ENCODE data around the gene SPOCK1. TPM values are rescaled to one million over a fixed set of nuclear protein-coding genes. Genes with fewer than 3 reads are reported as not detected.

The SPOCK1 gene
- total RNA-seq, 1 experiment from 2014 or later = 10.9 TPM

GRCh38 chr5:137134920-137135532, 364.1 kb downstream of the SPOCK1 start:
- no peak overlapping the region for H3K56ac ChIP-seq (ENCODE audit: insufficient read length, low read depth, low read length)
- H2BK120ac ChIP-seq (ENCODE audit: low read depth, low read length, poor library complexity, severe bottlenecking) = no peak overlapping the region
- H2AK5ac ChIP-seq (ENCODE audit: insufficient read length, low read length) = no peak overlapping the region
- no peak overlapping the region for H3K4ac ChIP-seq (ENCODE audit: low read depth, low read length)
- no peak overlapping the region for H3K23ac ChIP-seq (ENCODE audit: insufficient read length, low read depth, low read length)
- DNase-seq = no peak
- H3K18ac ChIP-seq (ENCODE audit: insufficient read length, low read depth, low read length) = no peak overlapping the region
- no peak overlapping the region for H3K14ac ChIP-seq (ENCODE audit: insufficient read depth, low read length)
- no peak overlapping the region for H3K4me2 ChIP-seq (ENCODE audit: insufficient read depth, insufficient read length, low read length)
- H3K79me1 ChIP-seq (ENCODE audit: insufficient read depth, low read depth, low read length, poor library complexity, severe bottlenecking) = no peaks in the 10 kb centered on the region
- H2BK20ac ChIP-seq (ENCODE audit: low read depth, low read length, poor library complexity, severe bottlenecking) = no peak overlapping the region
- no peak overlapping the region for H4K8ac ChIP-seq (replicated peaks; ENCODE audit: insufficient read length, low read depth, low read length)
- no peaks in the 10 kb centered on the region for H3K27me3 ChIP-seq (ENCODE audit: insufficient read depth, low read length)
- H2BK15ac ChIP-seq (ENCODE audit: low read depth, low read length) = no peak overlapping the region
- H3K9me3 Mint-ChIP-seq = peaks cover 0 to 2% of the 10 kb centered on the region in 2 experiments; a peak in 2 of 5 replicates
- no peak overlapping the region for H4K5ac ChIP-seq (ENCODE audit: insufficient read length, low read depth, low read length)
- no peak overlapping the region for H3T11ph ChIP-seq (ENCODE audit: low read length)
- no peaks in the 10 kb centered on the region for H4K20me1 ChIP-seq (ENCODE audit: control insufficient read depth, insufficient read depth, insufficient read length)
- H3K9ac ChIP-seq (ENCODE audit: extremely low read depth, insufficient read length, low read length) = no peak overlapping the region
- H4K91ac ChIP-seq (ENCODE audit: insufficient read length, low read depth, low read length) = no peak overlapping the region
- no peak overlapping the region for H3K4me3 Mint-ChIP-seq
- no peak overlapping the region for H2AFZ ChIP-seq (ENCODE audit: low read length)
- no peaks in the 10 kb centered on the region for H3K27me3 Mint-ChIP-seq (ENCODE audit: low read depth)
- H3K27ac ChIP-seq (ENCODE audit: insufficient read length, low read depth, low read length) = no peak overlapping the region
- peaks cover 0 to 7% (median 0%) of the 10 kb centered on the region in 3 experiments; a peak in 2 of 7 replicates for H3K36me3 Mint-ChIP-seq (ENCODE audit: insufficient read depth in 1 of 3, low read depth in 3 of 3)
- no peaks in the 10 kb centered on the region for H3K9me3 ChIP-seq (ENCODE audit: control insufficient read depth, low read depth, low read length)
- H3K23me2 ChIP-seq (ENCODE audit: insufficient read length, low read depth, low read length, poor library complexity, severe bottlenecking) = no peaks in the 10 kb centered on the region
- H2BK12ac ChIP-seq (ENCODE audit: insufficient read length, low read depth, low read length) = no peak overlapping the region
- no CpG with 5 or more reads among the region's 7 CpGs for WGBS (ENCODE audit: extremely low coverage, insufficient read length, low lambda C conversion rate)
- H3K79me2 ChIP-seq (ENCODE audit: insufficient read depth, low read length) = no peaks in the 10 kb centered on the region
- no peak overlapping the region for H3K27ac Mint-ChIP-seq
- TF ChIP-seq, protein P1, sequence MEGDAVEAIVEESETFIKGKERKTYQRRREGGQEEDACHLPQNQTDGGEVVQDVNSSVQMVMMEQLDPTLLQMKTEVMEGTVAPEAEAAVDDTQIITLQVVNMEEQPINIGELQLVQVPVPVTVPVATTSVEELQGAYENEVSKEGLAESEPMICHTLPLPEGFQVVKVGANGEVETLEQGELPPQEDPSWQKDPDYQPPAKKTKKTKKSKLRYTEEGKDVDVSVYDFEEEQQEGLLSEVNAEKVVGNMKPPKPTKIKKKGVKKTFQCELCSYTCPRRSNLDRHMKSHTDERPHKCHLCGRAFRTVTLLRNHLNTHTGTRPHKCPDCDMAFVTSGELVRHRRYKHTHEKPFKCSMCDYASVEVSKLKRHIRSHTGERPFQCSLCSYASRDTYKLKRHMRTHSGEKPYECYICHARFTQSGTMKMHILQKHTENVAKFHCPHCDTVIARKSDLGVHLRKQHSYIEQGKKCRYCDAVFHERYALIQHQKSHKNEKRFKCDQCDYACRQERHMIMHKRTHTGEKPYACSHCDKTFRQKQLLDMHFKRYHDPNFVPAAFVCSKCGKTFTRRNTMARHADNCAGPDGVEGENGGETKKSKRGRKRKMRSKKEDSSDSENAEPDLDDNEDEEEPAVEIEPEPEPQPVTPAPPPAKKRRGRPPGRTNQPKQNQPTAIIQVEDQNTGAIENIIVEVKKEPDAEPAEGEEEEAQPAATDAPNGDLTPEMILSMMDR (conservative IDR thresholded peaks at IDR 0.05) = no peak
- no peak overlapping the region for H2BK5ac ChIP-seq (ENCODE audit: insufficient read length, low read length)
- peaks cover 16 to 18% of the 10 kb centered on the region in 2 experiments for H3K4me1 Mint-ChIP-seq
- no peaks in the 10 kb centered on the region for H3K4me1 ChIP-seq (ENCODE audit: insufficient read depth, low read length)

Measured in H9 (cell line).